RKO (cell line): ENCODE data around the gene DGKH.
A peak's percentile ranks its signal among the peaks of the same experiment; 100 is the strongest.

Experiments
- DNase-seq: peaks from one replicate; pipeline ENCODE4 v3.0.0-alpha.2; 2016; ENCODE audit warnings: low spot score

The DGKH gene

DNA sequence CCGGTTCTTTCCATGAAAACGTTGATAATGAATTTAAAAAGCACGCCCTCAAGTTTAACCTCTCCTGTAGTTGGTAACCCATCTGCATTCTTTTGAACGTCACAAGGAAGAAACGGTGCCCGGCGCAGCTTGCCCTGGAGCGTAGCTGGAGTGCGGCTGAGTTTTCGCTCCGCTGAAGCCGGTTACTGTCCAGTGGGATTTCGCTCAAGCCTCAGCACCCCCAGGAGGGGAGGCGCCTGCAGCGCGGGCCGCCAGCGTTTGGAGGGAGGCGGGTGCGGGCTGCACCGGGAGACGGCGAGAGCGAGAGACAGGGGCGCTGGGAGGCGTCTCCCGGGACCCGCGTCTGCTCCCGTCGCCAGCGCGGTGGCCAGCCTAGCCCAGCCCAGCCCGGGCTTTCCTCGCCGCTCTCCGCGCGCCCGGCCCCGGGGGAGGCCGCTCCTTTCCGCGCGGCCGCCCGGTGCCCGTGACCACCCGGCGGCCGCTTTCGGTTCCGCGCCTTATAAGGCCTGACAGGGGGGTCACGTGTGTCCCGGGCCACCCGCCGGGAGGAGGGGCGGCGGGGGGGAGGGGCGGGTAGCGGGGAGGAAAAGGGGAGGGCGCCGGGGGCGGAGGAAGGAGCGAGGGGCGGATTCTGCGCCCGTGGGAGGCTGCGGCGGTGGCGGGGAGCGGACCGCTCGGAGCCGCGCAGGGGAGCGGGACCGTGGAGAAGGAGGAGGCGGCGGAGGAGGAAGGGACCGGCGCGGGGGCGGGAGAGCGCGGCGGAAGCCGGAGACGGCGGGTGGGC, 8.3 kb upstream of the DGKH start:
- DNase-seq = peak; percentile 80

GRCh38 chr13:42040730-42041010, 7.8 kb upstream of the DGKH start:
- no peak for DNase-seq

DNA sequence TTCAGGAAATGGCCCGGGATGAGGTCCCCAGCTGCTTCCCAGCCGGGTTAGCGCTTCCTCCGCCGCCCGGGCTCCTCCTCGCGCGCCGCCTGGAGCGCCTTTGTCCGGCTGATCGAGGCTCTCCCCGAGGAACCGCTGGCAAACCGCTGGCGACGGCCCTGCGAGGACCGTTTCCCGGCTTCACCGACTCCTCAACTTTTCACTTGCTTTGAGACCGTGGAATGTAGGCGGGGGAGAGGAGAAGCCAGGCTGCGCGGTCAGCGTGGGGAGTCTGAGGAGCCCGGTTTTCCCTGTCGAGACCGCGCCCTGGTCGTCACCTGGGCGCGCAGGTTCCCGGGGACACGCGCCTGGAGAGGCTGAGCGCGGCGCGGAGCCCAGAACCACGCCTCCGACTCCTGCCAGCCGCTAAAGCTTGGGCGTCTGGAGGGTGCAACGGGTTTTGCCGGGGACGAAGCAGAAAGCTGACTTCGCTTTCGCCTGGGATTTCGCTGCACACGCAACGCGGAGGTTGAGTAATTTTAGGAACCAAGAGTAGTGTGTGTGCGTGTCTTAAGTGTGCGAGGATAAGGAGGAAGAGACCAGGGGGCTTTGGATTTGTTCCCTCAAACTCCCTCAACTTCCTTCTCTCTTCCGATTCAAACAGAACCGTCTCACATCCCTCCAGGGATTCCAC, 7.3 kb upstream of the DGKH start:
- DNase-seq = peak; percentile 60

DNA sequence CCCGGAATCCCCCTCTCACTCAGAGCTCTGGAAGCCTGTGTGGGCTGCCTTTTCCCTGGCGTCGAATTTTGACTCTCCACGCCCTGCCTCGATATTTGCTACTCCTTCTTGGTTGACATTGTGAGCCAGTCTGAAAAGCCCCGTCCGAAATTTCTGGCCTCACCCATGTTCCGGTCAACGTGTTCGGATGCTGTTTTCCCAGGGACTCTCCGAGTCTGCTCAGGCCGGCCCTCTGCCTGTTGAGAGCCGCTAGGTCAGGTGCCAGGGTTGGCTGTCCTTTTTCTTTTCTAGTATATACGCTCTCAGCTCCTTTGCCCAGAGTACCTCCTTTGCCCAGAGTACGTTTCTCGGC, 6.8 kb upstream of the DGKH start:
- DNase-seq = peak; percentile 86

- no peak for DNase-seq
Measured at GRCh38 chr13:42043676-42044075, 4.8 kb upstream of the DGKH start.

DNA sequence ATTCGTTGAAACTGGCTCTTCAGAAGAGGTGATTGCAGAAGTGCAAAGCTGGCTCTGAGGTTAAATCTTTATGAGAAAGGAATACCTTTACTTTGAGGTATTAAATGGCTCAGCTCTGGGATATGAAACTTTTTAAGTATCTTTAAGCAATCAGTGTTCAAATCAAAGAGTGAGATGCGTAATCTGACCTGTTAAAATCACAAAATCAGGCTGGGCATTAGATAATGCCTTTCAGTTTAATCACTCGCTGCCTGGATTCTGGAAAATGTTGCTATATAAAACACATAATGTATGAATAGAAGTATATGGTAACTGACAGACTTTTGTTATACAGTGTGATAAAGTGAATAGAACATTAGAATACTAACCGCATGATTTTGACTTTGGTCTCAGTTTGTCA, 2.0 kb upstream of the DGKH start:
- no peak for DNase-seq

DNA sequence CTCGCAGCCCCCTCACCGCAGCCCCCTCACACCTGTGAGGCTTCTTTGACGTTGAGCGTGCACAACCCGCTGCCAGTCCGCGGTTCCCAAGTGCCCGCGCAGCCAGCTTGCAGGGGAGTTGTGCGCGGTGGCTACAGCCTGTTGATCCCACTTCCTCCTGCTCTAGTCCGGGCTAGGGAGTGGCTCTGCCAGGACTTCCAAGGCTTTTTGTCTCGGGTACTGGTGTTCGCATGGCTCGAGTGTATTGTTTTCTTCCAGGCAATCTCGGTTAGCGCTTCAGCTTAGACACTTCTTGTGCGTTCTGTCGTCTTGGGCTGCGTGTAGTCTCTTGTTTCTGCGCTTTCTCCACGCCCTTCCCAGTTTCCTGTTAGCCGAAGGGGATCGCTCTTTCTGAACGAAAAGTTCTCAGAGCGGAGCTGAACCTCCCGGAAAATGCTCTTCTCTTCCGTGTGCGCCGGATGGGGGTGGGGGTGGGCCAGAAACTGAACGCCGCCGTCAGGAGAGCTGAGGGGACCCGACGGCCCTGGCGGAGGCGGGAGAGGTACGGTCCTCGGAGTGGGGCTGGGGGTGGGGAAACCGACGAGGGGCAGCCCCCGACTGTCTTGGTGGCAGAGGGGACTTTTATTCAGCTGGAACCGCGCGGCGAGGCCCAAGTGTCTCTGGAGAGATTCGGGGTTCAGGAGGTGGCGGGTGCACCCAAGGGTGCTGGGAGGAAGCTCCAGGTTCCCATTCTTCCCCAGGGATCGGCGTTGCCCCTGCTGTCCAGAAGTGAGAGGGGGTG, 697 bp upstream of the DGKH start:
- DNase-seq = peak; percentile 79

GRCh38 chr13:42048684-42049453, 421 bp downstream of the DGKH start:
- peak; percentile 77 for DNase-seq

- no peak for DNase-seq
Measured at GRCh38 chr13:42049454-42049813, 986 bp downstream of the DGKH start.

- DNase-seq = no peak
Measured at GRCh38 chr13:42054798-42055499, 6.5 kb downstream of the DGKH start.

DNA sequence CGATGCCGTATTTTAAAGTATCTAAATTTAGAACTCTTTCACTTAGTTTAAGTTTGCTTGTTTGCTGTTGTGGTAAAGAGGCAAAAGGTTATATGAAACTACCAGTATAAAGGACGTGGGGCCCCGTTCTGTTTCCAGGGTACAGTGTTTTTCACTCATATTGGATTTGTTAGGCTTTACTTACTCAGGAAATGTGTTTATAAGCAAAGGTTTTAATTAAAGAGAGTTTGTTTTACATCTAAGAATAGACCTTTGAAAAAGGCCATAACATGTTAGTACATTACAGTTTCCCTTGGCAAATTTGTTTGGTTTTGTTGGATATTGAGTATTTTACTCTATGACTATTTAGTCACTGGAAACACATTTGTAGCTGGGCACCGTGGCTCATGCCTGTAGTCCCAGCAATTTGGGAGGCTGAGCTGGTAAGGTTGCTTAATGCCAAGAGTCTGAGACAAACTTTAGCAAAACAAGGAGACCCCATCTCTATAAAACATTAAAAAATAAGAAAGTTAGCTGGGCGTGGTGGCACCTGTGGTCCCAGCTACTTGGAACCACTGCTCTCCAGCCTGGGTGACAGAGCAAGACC, 7.1 kb downstream of the DGKH start:
- no peak for DNase-seq

GRCh38 chr13:42056146-42056545, 7.7 kb downstream of the DGKH start:
- no peak for DNase-seq

DNA sequence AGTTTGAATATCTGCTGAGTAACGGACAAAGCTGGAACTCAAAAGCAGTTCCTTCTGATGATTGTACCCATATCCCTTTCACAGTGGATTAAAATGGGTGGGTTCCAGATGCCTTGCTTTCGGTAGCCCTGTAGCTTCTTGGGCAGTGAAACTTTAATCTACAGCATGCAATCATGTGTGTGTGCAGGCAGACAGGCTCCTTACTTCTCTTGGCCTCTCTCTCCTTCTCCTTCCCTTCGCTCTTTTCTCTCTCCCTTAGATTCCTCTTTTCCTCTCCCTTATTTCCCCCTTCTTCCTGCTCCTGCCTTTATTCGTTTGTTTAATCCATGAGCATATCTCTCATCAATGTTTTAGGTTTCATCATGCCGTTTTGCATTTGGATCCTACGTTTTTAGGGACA, 8.1 kb downstream of the DGKH start:
- DNase-seq = no peak

DNA sequence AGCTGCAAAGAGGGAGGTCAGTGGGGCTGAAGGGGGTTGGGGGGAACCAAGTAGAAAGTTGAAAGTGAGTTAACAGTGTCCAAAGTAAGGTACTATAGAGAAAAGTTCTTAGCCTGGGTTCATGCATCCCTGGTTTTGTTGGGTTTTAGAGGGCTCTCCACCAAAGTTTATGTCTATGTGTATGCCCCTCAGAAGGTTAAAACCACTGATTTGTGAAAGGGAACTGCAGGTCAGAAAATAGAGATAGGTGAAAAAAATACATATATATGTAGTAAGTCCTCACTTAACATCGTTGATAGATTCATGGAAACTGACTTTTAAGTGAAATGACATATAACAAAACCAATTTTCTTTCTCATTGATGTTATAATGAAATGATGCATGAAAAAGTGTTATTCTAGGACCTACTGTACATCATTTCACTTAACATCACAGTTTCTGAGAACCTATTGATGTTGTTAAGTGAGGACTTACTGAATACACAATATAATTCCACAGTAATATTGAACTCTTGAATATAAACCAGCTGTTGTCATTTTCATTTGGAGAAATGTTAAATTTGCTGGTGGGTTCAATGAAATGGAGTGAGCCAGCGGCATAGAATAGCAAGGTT, 9.6 kb downstream of the DGKH start:
- no peak for DNase-seq

- DNase-seq = no peak
Measured at GRCh38 chr13:42061943-42062342, 13.5 kb downstream of the DGKH start.

- no peak for DNase-seq
Measured at GRCh38 chr13:42063105-42063504, 14.7 kb downstream of the DGKH start.

GRCh38 chr13:42064259-42064658, 15.8 kb downstream of the DGKH start:
- no peak for DNase-seq

DNA sequence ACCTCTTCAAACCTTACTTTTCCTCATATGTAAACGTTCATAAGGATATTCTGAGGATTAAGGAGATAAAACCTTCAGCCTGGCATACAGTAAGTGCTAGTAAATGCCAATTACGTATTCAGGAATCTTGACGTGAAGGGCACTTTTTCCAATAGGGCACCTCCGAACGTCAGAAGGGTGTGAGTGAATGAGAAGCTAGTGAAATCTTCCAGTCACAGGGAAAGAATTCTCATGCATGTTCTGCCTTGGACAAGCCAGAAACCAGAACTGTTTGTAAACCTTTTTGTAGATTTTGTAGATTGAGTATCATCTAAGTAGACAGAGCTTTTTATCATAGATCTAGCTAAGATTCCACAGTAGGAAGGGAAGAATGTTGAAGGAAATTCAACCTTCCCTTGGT, 16.5 kb downstream of the DGKH start:
- DNase-seq = no peak

DNA sequence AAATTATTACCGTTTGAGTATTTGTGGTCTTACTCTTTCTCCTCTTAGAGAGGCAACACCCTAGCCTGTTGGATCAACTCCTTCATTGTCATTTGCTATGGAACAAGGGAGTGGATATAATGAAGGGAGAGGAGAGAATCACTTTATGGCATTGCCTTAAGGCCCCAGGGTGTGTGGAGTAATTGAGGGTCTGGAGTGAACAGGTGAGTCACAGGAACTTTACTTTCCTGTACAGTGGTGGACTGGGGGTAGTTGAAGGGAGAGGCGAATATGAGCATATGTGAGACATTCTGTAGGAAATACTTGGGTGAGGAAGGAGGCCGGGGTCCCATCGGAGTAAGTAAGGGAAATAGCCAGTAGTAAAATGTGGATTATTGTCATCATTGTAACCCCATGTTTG, 17.0 kb downstream of the DGKH start:
- no peak for DNase-seq

DNA sequence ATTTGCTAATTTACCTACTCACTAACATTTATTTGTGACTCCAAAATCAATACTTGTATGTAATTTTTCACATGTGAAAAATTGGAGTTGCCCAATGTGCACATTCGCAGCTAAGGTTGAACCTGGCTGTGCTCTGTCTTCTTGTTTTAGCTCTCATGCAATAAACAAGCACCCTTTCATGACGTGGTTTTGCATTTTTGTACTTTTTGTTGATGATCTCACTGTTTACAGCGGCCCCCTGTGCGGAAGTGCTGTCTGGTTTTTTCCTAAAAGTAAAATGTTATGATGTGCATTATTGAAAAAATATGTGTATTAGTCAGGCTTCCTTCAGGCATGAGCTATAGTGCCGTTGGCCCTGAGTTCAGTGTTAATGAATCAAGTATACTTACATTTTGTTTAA, 18.1 kb downstream of the DGKH start:
- DNase-seq = no peak

DNA sequence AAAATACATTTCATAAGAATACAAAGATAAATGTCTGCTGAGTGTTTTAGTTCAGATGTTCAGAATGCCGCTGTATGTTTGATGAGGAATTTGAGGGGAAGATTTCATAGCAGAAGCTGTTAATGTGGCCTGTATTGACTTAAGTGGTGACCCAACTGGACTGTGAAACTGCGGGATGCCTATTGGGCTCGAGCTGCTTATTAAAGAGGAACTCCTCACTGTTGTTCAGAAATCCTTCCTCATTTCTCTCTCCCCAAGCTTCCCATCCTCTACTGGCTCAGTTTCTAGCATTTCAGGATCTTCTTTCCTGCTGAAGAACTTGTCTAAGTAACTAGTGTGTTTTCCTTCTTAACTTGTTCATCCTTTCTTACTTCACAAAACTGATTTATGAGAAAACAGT, 20.4 kb downstream of the DGKH start:
- DNase-seq = no peak
